Upper lobe of left lung (tissue), 6 donors: Measurements from ENCODE around the gene DMAC2. TPM values are rescaled to one million over a fixed set of nuclear protein-coding genes. Genes with fewer than 3 reads are reported as not detected.
"Not testable (repeated sequence)": the region's sequence is repeated elsewhere in the genome, so short reads cannot be mapped to it uniquely, and the experiment has no call there.

Experiments
- ATAC-seq, 2 donors: fragments of 200-7000 bp; cut with Tn5 transposase; one replicate each; pipeline ENCODE4 v1.9.1; 2022; ENCODE audit warnings: mild to moderate bottlenecking in 2 of 2, moderate library complexity in 2 of 2; ENCODE audit not compliant: low FRiP score in 2 of 2
- DNase-seq, 2 donors: peaks; one replicate each; pipeline ENCODE4 v3.0.0-alpha.2; 2019 to 2020
- H3K27ac ChIP-seq, 4 donors: fragments of 200-600 bp; sonication (generic); one replicate each; pipeline ENCODE4 v1.5.1; 2016 to 2019
- H3K27me3 ChIP-seq, 4 donors: fragments of 200-600 bp; sonication (generic); one replicate each; pipeline ENCODE4 v1.5.1; 2017 to 2019
- H3K36me3 ChIP-seq, 4 donors: fragments of 200-600 bp; sonication (generic); one replicate each; pipeline ENCODE4 v1.5.1; 2016 to 2019
- H3K4me1 ChIP-seq, 4 donors: fragments of 200-600 bp; sonication (generic); one replicate each; pipeline ENCODE4 v1.5.1; 2018 to 2019
- H3K4me3 ChIP-seq, 4 donors: fragments of 200-600 bp; sonication (generic); one replicate each; pipeline ENCODE4 v1.5.1; 2017 to 2019; ENCODE audit warnings: mild to moderate bottlenecking in 2 of 4, moderate library complexity in 1 of 4
- H3K9me3 ChIP-seq, 4 donors: fragments of 200-600 bp; sonication (generic); one replicate each; pipeline ENCODE4 v1.5.1; 2018 to 2019
- EP300 ChIP-seq, 4 donors: sonication (generic); formaldehyde crosslinking; IDR thresholded peaks; one replicate each; pipeline ENCODE4 v1.5.1; 2017; ENCODE audit warnings: antibody characterized with exemption in 4 of 4, control low read depth in 2 of 4
- POLR2A ChIP-seq, 4 donors: fragments of 450-650 bp; IDR thresholded peaks; one replicate each; pipeline ENCODE4 v1.5.1; 2016 to 2017; ENCODE audit warnings: antibody characterized with exemption in 4 of 4, mild to moderate bottlenecking in 2 of 4
- POLR2AphosphoS5 ChIP-seq, 2 donors: sonication (generic); formaldehyde crosslinking; IDR thresholded peaks; one replicate each; pipeline ENCODE4 v1.5.1; 2017; ENCODE audit warnings: antibody characterized with exemption in 2 of 2
- WGBS, 2 donors: methylation state at CpG; one replicate each; pipeline ENCODE4 v1.1.5; 2017 to 2018; 5-methylcytosine and 5-hydroxymethylcytosine counted together
- total RNA-seq, 6 donors: library from RNA; depleted of rRNA in 4 of 6; stranded (reverse); fragments of >200 nt in 4 of 6; gene quantifications; one replicate each; pipeline versions ENCODE4 v1.1.0 to v1.2.1, GENCODE V29; 2016 to 2021
- TF ChIP-seq, protein P1 (sequence below), 6 experiments: fragments of 450-650 bp in 4 of 6; fragments of 200-600 bp in 2 of 6; sonication (generic) in 2 of 6; IDR thresholded peaks; one replicate each; pipeline ENCODE4 v1.5.1; 2016 to 2019; ENCODE audit warnings: antibody characterized with exemption in 6 of 6
- donor health status: DM: no; HTN: no; CAD: no; lungs with moderate emphysema.
- donor health status: DM: no; HTN: yes; CAD: no; lungs with severe emphysema.

Gene DMAC2
- total RNA-seq, 6 donors from 2014 or later, result 28.9 to 63.1 (median 38.3) TPM

DNA sequence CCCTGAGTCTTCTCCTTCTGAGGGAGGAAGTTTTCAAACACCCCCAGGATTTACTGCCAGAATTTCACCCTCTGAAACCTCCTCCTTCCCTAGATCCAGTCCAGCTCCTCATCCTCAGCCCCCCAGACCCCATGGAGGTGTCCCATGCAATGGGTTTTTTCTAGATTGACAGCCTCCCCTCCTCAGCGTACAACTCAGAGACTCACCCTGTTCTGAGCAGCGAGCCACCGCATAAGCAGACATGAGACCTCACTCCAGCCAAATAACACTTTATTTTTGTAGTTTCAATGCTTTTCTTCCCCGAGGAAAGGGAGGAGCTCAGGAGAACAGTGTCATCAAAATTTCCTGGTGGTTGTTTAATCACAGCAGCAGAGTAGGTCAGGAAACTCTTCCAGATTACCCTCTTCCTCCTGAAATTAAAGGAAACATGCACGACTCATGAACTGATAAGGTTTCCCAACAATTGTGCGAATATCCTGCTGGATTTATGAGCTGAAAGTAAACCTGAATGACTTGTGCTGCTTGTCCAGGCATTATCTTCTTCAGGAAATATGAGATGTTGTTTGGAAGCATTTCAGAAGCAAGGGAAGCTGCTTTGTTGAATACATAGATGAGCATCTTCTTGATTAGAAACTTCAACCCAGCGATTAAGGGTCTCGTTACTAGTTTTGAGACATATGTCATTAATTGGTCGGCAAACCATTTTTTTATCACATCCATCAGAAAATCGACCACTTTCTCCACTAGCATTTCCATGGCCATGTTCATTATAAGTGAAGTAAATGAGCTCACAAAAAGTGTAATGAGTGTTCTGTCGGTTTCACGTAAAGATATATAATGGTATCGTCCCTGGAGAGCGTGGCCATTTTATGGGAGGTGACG, 39.4 kb upstream of the DMAC2 start:
- no peaks in the 10 kb centered on the region for H3K9me3 ChIP-seq
- H3K27ac ChIP-seq, result peak overlapping the region; percentile 70 to 83 (median 76)
- no peak for DNase-seq
- H3K4me1 ChIP-seq, result peaks cover 0 to 10% (median 2%) of the 10 kb centered on the region in 4 donors
- ATAC-seq, result peak in 1 of 2 donors; percentile 32
- peak overlapping the region in 3 of 4 donors; percentile 17 to 45 (median 28) for H3K4me3 ChIP-seq
- WGBS, 2 donors, result 56 to 60% methylated on average over 15 of the region's 15 CpGs
- H3K36me3 ChIP-seq, result no peaks in the 10 kb centered on the region
- H3K27me3 ChIP-seq, result no peaks in the 10 kb centered on the region
- TF ChIP-seq, protein P1, sequence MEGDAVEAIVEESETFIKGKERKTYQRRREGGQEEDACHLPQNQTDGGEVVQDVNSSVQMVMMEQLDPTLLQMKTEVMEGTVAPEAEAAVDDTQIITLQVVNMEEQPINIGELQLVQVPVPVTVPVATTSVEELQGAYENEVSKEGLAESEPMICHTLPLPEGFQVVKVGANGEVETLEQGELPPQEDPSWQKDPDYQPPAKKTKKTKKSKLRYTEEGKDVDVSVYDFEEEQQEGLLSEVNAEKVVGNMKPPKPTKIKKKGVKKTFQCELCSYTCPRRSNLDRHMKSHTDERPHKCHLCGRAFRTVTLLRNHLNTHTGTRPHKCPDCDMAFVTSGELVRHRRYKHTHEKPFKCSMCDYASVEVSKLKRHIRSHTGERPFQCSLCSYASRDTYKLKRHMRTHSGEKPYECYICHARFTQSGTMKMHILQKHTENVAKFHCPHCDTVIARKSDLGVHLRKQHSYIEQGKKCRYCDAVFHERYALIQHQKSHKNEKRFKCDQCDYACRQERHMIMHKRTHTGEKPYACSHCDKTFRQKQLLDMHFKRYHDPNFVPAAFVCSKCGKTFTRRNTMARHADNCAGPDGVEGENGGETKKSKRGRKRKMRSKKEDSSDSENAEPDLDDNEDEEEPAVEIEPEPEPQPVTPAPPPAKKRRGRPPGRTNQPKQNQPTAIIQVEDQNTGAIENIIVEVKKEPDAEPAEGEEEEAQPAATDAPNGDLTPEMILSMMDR (IDR thresholded peaks at IDR 0.05), result no peak
- peak; percentile 30 to 77 for TF ChIP-seq POLR2AphosphoS5 (IDR thresholded peaks at IDR 0.05)
- peak in 3 of 4 donors; percentile 49 to 57 (median 52) for TF ChIP-seq EP300 (IDR thresholded peaks at IDR 0.05)

DNA sequence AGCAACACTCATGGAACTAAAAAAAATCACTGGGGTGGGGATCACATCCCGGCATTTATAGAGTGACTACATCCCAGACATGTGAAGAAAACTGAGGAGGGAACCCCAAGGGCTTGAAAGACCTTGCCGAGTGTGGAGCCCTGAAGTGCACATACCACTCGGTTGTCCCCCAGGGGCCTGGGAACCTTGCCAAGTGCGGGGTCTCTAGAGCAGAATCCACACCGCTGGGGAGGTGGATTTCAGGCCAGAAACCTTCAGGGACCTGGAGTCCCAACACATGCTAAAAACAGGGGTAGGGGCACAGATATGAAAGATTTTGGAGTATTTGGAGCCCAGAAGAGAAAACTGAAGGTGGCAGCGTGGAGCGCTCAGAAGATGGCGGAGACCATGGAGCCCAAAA, 38.5 kb upstream of the DMAC2 start:
- no peaks in the 10 kb centered on the region for H3K36me3 ChIP-seq
- ATAC-seq (no peak), DNase-seq (no peak)
- TF ChIP-seq EP300 (IDR thresholded peaks at IDR 0.05), result no peak
- TF ChIP-seq POLR2AphosphoS5 (IDR thresholded peaks at IDR 0.05), result no peak
- TF ChIP-seq, protein P1 (IDR thresholded peaks at IDR 0.05), result no peak
- no peak for TF ChIP-seq POLR2A (IDR thresholded peaks at IDR 0.05)
- no peaks in the 10 kb centered on the region for H3K9me3 ChIP-seq
- H3K4me1 ChIP-seq, result peaks cover 0 to 10% (median 2%) of the 10 kb centered on the region in 4 donors
- no peaks in the 10 kb centered on the region for H3K27me3 ChIP-seq
- H3K4me3 ChIP-seq, result peak overlapping the region in 3 of 4 donors; percentile 17 to 45 (median 28)
- peak overlapping the region; percentile 70 to 83 (median 76) for H3K27ac ChIP-seq
- 37 to 60% methylated on average over 5 to 8 of the region's 8 CpGs for WGBS, 2 donors

DNA sequence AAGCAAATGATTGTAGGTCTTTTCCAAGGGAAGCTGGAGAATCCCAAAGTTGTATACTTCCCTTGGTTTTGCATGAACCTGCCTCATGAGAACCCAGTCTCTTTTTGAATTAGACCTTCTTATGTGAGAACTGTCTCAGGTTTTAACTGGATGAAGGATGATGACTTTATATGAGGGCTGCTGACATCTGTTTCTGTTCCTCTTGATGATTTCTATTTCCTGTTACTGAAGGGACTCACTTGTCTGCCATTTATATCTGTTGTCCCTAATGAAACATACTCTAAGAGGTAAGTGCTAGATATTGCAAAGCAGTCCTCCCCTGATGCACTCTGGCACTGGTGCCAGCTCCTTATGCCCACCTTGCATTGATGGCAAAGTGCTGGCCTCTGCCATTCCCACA, 36.9 kb upstream of the DMAC2 start:
- Histone ChIP-seq H3K36me3 (no peaks in the 10 kb centered on the region), H3K27ac (peak overlapping the region in 1 of 4 donors; percentile 83), H3K4me1 (peaks cover 0 to 10% (median 2%) of the 10 kb centered on the region in 4 donors), H3K4me3 (no peak overlapping the region), H3K27me3 (no peaks in the 10 kb centered on the region), H3K9me3 (no peaks in the 10 kb centered on the region)
- no peak for DNase-seq
- TF ChIP-seq EP300 (IDR thresholded peaks at IDR 0.05), result no peak
- TF ChIP-seq, protein P1 (IDR thresholded peaks at IDR 0.05), result no peak
- TF ChIP-seq POLR2AphosphoS5 (IDR thresholded peaks at IDR 0.05), result no peak
- no peak for TF ChIP-seq POLR2A (IDR thresholded peaks at IDR 0.05)
- no peak for ATAC-seq

DNA sequence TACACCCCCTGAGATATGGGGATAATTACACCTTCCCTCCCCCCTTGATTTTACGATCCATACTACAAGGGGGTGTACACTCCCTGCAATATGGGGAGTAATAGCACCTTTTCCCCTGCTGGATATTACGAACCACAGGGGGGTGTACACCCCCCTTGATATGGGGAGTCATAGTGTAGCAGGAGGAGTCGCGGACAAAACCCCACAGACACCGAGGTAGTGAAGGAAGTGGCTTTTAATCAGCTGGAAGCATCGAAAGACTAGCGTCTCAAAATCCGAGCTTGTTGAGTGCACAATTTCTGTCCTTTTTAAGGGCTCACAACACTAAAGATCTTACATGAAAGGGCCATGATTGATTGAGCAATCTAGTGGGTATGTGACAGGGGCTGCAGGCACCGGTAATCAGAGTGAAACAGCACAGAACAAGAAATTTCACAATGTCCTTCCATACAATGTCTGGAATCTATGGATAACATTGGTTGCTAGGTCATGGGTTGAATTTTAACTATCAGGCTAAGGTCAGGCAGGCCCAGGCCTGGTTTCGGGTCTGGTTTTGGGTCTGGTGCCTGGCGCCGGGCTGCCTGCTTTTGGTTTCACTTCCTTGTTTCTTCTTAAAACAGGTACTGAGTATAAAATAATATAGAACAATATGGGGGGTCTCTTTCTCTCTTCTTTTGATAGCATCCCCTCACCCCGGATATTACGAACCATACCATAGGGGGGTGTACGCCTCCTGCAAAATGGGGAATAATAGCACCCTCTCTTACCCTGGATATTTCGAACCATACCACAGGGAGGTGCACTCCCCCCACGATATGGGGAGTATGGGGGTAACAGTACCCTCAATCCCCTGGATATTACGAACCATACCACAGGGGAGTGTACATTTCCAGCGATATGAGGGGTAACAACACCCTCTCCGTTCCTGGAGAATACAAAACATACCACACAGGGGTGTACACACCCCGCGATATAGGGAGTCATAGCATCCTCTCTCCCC, 23.8 kb upstream of the DMAC2 start:
- WGBS, 2 donors, result 67 to 77% methylated on average over 20 to 22 of the region's 22 CpGs
- ATAC-seq, DNase-seq, H3K27ac ChIP-seq, H3K4me3 ChIP-seq, H3K27me3 ChIP-seq, H3K36me3 ChIP-seq, H3K9me3 ChIP-seq: not testable (repeated sequence)
- H3K4me1 ChIP-seq, result peaks cover 0 to 12% (median 6%) of the 10 kb centered on the region in 4 donors

DNA sequence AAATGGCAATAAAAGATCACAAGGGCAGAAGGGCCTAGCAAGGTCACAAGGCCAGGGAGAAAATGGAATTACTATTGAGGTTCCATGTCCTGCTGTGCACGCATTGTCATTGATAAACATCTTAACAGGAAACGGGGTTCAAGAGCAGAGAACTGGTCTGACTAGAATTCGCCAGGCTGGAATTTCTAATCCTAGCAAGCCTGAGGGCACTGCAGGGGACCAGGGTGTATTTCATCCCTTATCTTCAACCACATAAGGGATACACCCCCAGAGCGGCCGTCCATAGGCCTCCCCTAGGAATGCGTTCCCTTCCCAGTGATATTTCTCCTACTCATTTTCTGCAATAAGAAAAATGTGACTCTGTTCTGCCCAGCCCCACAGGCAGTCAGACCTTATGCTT, 22.8 kb upstream of the DMAC2 start:
- Histone ChIP-seq H3K9me3 (no peaks in the 10 kb centered on the region), H3K4me3 (no peak overlapping the region), H3K27ac (peak overlapping the region in 1 of 4 donors; percentile 34), H3K4me1 (peaks cover 0 to 12% (median 9%) of the 10 kb centered on the region in 4 donors), H3K36me3 (no peaks in the 10 kb centered on the region), H3K27me3 (no peaks in the 10 kb centered on the region)
- whole genome bisulfite sequencing, 2 donors, result 61 to 64% methylated on average over 6 of the region's 6 CpGs
- DNase-seq (no peak), ATAC-seq (no peak)
- TF ChIP-seq POLR2AphosphoS5 (IDR thresholded peaks at IDR 0.05) (no peak), EP300 (IDR thresholded peaks at IDR 0.05) (no peak), POLR2A (IDR thresholded peaks at IDR 0.05) (no peak)
- TF ChIP-seq, protein P1 (IDR thresholded peaks at IDR 0.05), result no peak
